ENCODE results near the gene CDH13.

The CDH13 gene

GRCh38 chr16:82626791-82627261 lies at the start of gene CDH13:
Gene CDH13, plus strand, starts transcription at chr16:82626969.
- DNase-seq, result no peak

- DNase-seq, result no peak
Observed at GRCh38 chr16:82580298-82580890, 46.4 kb upstream of the CDH13 start.

- DNase-seq, result no peak
Observed at GRCh38 chr16:82582975-82583374, 43.8 kb upstream of the CDH13 start.

- no peak for DNase-seq
Observed at GRCh38 chr16:82583422-82583821, 43.3 kb upstream of the CDH13 start.

- DNase-seq, result no peak
Observed at GRCh38 chr16:82584553-82585152, 42.1 kb upstream of the CDH13 start.

GRCh38 chr16:82585675-82586074 lies 41.1 kb upstream of the CDH13 start:
- DNase-seq, result no peak

- no peak for DNase-seq
Observed at GRCh38 chr16:82586130-82586529, 40.6 kb upstream of the CDH13 start.

GRCh38 chr16:82587289-82587688 lies 39.5 kb upstream of the CDH13 start:
- DNase-seq, result no peak

GRCh38 chr16:82589407-82589806 lies 37.4 kb upstream of the CDH13 start:
- no peak for DNase-seq

GRCh38 chr16:82594114-82594513 lies 32.7 kb upstream of the CDH13 start:
- no peak for DNase-seq

- no peak for DNase-seq
Observed at GRCh38 chr16:82598771-82599170, 28.0 kb upstream of the CDH13 start.

- DNase-seq, result no peak
Observed at GRCh38 chr16:82601989-82602640, 24.7 kb upstream of the CDH13 start.

- DNase-seq, result no peak
Observed at GRCh38 chr16:82603784-82604411, 22.9 kb upstream of the CDH13 start.

GRCh38 chr16:82605076-82605475 lies 21.7 kb upstream of the CDH13 start:
- no peak for DNase-seq

GRCh38 chr16:82605863-82606620 lies 20.7 kb upstream of the CDH13 start:
- no peak for DNase-seq

GRCh38 chr16:82609140-82609539 lies 17.6 kb upstream of the CDH13 start:
- no peak for DNase-seq

GRCh38 chr16:82612263-82612662 lies 14.5 kb upstream of the CDH13 start:
- no peak for DNase-seq

- no peak for DNase-seq
Observed at GRCh38 chr16:82616356-82616755, 10.4 kb upstream of the CDH13 start.

GRCh38 chr16:82621781-82622180 lies 5.0 kb upstream of the CDH13 start:
- no peak for DNase-seq

- DNase-seq, result no peak
Observed at GRCh38 chr16:82623241-82623640, 3.5 kb upstream of the CDH13 start.

- DNase-seq, result no peak
Observed at GRCh38 chr16:82625066-82625968, 1.5 kb upstream of the CDH13 start.

GRCh38 chr16:82628088-82628423 lies 1.3 kb downstream of the CDH13 start:
- DNase-seq, result no peak

All from activated naive CD4-positive, alpha-beta T cell treated with anti-CD3 and anti-CD28 coated beads, Interleukin-2, amount 50 U/mL, for 16 hours (primary cell).